Upper lobe of left lung (tissue), 4 donors: ENCODE data around the gene ALDH3B1.

Experiments
- EP300 ChIP-seq, 4 donors: sonication (generic); formaldehyde crosslinking; IDR thresholded peaks; one replicate each; pipeline ENCODE4 v1.5.1; 2017; ENCODE audit warnings: antibody characterized with exemption in 4 of 4, control low read depth in 2 of 4
- POLR2A ChIP-seq, 4 donors: fragments of 450-650 bp; IDR thresholded peaks; one replicate each; pipeline ENCODE4 v1.5.1; 2016 to 2017; ENCODE audit warnings: antibody characterized with exemption in 4 of 4, mild to moderate bottlenecking in 2 of 4
- POLR2AphosphoS5 ChIP-seq, 2 donors: sonication (generic); formaldehyde crosslinking; IDR thresholded peaks; one replicate each; pipeline ENCODE4 v1.5.1; 2017; ENCODE audit warnings: antibody characterized with exemption in 2 of 2
- TF ChIP-seq, protein P1 (sequence below), 6 experiments: fragments of 450-650 bp in 4 of 6; fragments of 200-600 bp in 2 of 6; sonication (generic) in 2 of 6; IDR thresholded peaks; one replicate each; pipeline ENCODE4 v1.5.1; 2016 to 2019; ENCODE audit warnings: antibody characterized with exemption in 6 of 6

DNA sequence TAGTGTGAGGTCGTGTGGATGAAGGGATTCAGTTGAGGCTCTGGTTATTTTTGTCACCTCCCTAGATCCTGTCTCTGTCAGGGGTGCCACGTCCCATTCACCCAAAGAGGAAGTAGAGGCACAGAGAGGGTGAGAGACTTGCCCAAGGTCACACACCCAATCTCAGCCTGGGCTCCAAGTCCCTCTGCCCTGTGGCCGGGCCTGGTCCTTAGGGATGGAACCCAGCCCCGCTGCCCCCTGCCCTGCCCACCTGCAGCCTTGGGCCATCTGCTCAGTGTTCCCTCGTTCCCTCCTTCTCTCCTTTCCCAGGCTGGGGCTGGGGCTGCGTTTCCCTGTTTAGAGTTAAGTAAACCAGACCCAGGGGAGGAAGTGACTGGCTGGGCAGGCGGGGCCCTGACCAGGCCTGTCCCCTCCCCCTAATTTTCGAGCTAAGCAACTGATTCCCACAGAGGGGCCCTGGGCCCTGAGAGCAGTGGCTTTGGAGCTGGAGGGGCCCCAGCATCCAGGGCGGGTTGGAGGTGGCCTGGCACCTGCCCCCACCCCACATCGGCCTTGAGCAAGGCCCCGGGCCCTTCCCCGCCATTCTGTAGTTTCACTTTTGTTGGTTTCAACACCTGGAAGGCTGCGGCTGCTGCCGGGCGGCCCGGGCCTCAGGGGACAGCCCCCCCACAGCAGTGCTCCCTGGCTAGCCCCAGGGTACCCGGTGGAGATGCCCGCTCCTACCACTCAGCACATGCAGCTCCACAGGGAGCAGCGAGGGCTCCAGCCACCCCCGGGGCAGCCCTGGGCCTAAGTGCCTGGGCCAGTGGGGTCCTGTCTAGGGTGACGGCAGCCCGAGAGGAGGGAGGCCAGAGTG is 30.2 kb downstream of the ALDH3B1 start:
- TF ChIP-seq, protein P1, sequence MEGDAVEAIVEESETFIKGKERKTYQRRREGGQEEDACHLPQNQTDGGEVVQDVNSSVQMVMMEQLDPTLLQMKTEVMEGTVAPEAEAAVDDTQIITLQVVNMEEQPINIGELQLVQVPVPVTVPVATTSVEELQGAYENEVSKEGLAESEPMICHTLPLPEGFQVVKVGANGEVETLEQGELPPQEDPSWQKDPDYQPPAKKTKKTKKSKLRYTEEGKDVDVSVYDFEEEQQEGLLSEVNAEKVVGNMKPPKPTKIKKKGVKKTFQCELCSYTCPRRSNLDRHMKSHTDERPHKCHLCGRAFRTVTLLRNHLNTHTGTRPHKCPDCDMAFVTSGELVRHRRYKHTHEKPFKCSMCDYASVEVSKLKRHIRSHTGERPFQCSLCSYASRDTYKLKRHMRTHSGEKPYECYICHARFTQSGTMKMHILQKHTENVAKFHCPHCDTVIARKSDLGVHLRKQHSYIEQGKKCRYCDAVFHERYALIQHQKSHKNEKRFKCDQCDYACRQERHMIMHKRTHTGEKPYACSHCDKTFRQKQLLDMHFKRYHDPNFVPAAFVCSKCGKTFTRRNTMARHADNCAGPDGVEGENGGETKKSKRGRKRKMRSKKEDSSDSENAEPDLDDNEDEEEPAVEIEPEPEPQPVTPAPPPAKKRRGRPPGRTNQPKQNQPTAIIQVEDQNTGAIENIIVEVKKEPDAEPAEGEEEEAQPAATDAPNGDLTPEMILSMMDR (IDR thresholded peaks at IDR 0.05) = no peak
- peak; percentile 17 to 62 for TF ChIP-seq POLR2AphosphoS5 (IDR thresholded peaks at IDR 0.05)
- TF ChIP-seq POLR2A (IDR thresholded peaks at IDR 0.05) = peak in 1 of 4 donors; percentile 60
- TF ChIP-seq EP300 (IDR thresholded peaks at IDR 0.05) = no peak
